Measurements from ENCODE around the gene TYW3.

DNA sequence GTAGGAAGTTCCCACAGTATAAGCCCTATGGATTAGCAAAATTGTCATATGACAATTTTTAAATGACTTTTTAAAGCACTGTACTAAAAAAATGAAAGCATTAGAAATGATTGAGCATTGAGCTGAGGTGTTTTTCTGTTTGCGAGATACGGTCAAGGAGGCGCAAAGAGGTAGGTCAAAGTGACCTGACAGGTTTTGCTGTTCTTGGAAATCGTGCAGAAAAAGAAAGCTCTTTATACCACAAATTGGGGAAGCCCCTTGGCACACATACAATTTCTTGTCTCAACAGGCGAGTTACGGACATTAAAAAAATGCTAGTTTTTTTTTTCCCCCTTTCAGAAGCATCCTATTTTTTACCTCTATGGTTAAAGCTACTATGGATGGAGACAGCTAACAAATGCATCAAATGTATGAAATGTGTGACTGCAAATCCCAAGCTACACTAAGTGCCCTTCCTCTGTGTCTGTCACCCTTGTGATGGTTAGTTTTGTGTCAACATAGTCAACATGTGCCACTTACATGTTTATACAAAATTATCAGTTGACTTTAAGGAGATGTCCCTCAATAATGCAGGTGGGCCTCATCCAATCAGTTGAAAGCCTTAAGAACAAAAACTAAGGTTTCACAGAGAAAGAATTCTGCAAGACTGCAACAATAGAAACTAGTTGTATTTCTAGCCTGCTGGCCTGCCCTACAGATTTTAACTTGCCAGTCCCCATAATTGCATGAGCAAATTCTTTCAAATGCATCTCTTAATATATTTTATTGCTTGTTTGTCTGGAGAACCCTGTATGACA lies 29.4 kb upstream of the TYW3 start:
- TF ChIP-seq POLR2AphosphoS5 (IDR thresholded peaks at IDR 0.05; ENCODE audit: borderline replicate concordance, low read depth, low read length) (no peak), EZH2 (IDR thresholded peaks at IDR 0.05) (no peak)

All from SK-N-MC (cell line).